Posterior vena cava (tissue), 2 donors: ENCODE results near the gene SRF. TPM values are rescaled to one million over a fixed set of nuclear protein-coding genes. Genes with fewer than 3 reads are reported as not detected.
A peak's percentile ranks its signal among the peaks of the same experiment; 100 is the strongest.
"Not testable (repeated sequence)": the region's sequence is repeated elsewhere in the genome, so short reads cannot be mapped to it uniquely, and the experiment has no call there.

Experiments used
- DNase-seq: peaks from one replicate; pipeline ENCODE4 v3.0.0-alpha.2; 2020; ENCODE audit warnings: low spot score
- intact Hi-C, 2 donors: fragments of 100-400 bp; cut with DNase I; formaldehyde crosslinking; loops; one replicate each; pipeline versions ENCODE4 v1.14.1 to v1.14.2; 2022 to 2023
- long read RNA-seq, 2 donors: library from polyadenylated mRNA; unstranded; transcript quantifications; one replicate each; pipeline ENCODE4 v2.0.0, GENCODE V29; 2020 to 2021
- total RNA-seq, 2 donors: library from RNA; stranded (reverse); fragmentation: NEBNext Ultra II Directional; extraction: Animal tissue kit (Norgen Biotek cat#: 25700); gene quantifications; one replicate each; pipeline ENCODE4 v1.2.1, GENCODE V29; 2021
- donor health status: DM: yes; HTN: yes; CAD: no.
- donor health status: DM: yes; HTN: yes; CAD: no.

The SRF gene
- total RNA-seq, result 10 to 100 TPM; 92.6 to 95.6 TPM
- long read RNA-seq, donor 1, full-length matches to known transcripts, result 16 of 39 reads
- long read RNA-seq, donor 1, partial matches to known transcripts, result 7 of 39 reads
- long read RNA-seq, donor 1, other reads (novel, unspliced or antisense), result 16 of 39 reads
- long read RNA-seq, donor 2, partial matches to known transcripts, result 0 of 19 reads
- long read RNA-seq, donor 2, other reads (novel, unspliced or antisense), result 19 of 19 reads

- intact Hi-C loops, result no loop called here
- peak; percentile 100 for DNase-seq
These were observed at the start of gene SRF for GRCh38 chr6:43170931-43171706. Gene SRF, plus strand, starts transcription at chr6:43171269. Its CDS starts 388 bp downstream, at chr6:43171657.

GRCh38 chr6:43122146-43122545, 48.9 kb upstream of the SRF start:
- intact Hi-C loops, result loop anchor here in 1 of 2 donors (10.0 kb wide), 2 partner anchors 57 to 117 kb away; no protein-coding TSS in a partner anchor
- peak; percentile 62 for DNase-seq

GRCh38 chr6:43123461-43124314, 47.4 kb upstream of the SRF start:
- intact Hi-C loops, result loop anchor here in 1 of 2 donors (1.0 to 10.0 kb wide), 3 partner anchors 23 to 119 kb away; no protein-coding TSS in a partner anchor

GRCh38 chr6:43124481-43124880, 46.6 kb upstream of the SRF start:
- peak; percentile 77 for DNase-seq
- intact Hi-C loops, result loop anchor here in 1 of 2 donors (10.0 kb wide), 2 partner anchors 60 to 120 kb away; no protein-coding TSS in a partner anchor

More at GRCh38 chr6:43123461-43124314, 47.4 kb upstream of the SRF start:
- peak; percentile 73 for DNase-seq

- intact Hi-C loops, result loop anchor here (5.0 to 10.0 kb wide), 3 partner anchors 60 to 223 kb away; no protein-coding TSS in a partner anchor
- peak; percentile 70 for DNase-seq
These were observed 46.0 kb upstream of the SRF start for GRCh38 chr6:43125119-43125518.

GRCh38 chr6:43125555-43125954, 45.5 kb upstream of the SRF start:
- intact Hi-C loops, result loop anchor here (5.0 to 10.0 kb wide), 3 partner anchors 61 to 223 kb away; no protein-coding TSS in a partner anchor

GRCh38 chr6:43127180-43127579, 43.9 kb upstream of the SRF start:
- DNase-seq, result no peak
- intact Hi-C loops, result loop anchor here (5.0 to 10.0 kb wide), 3 partner anchors 62 to 225 kb away; no protein-coding TSS in a partner anchor

More at GRCh38 chr6:43125555-43125954, 45.5 kb upstream of the SRF start:
- no peak for DNase-seq

GRCh38 chr6:43127877-43128276, 43.2 kb upstream of the SRF start:
- intact Hi-C loops, result loop anchor here (5.0 to 10.0 kb wide), 3 partner anchors 63 to 226 kb away; no protein-coding TSS in a partner anchor

GRCh38 chr6:43128926-43129325, 42.1 kb upstream of the SRF start:
- intact Hi-C loops, result loop anchor here (5.0 to 10.0 kb wide), 3 partner anchors 64 to 227 kb away; no protein-coding TSS in a partner anchor
- DNase-seq, result no peak

More at GRCh38 chr6:43127877-43128276, 43.2 kb upstream of the SRF start:
- DNase-seq, result no peak

GRCh38 chr6:43129434-43130194, 41.5 kb upstream of the SRF start:
- intact Hi-C loops, result loop anchor here (5.0 to 10.0 kb wide), 3 partner anchors 65 to 227 kb away; no protein-coding TSS in a partner anchor
- no peak for DNase-seq

GRCh38 chr6:43130429-43130828, 40.6 kb upstream of the SRF start:
- no peak for DNase-seq
- intact Hi-C loops, result no loop called here

GRCh38 chr6:43131379-43131778, 39.7 kb upstream of the SRF start:
- intact Hi-C loops, DNase-seq: not testable (repeated sequence)

- DNase-seq, result no peak
- intact Hi-C loops, result loop anchor here in 1 of 2 donors (1.0 to 5.0 kb wide), 2 partner anchors 237 to 1046 kb away; no protein-coding TSS in a partner anchor
These were observed 32.8 kb upstream of the SRF start for GRCh38 chr6:43138267-43138666.

GRCh38 chr6:43139973-43140372, 31.1 kb upstream of the SRF start:
- DNase-seq, result not testable (repeated sequence)

GRCh38 chr6:43141644-43142043, 29.4 kb upstream of the SRF start:
- DNase-seq, result no peak
- intact Hi-C loops, result loop anchor here in 1 of 2 donors (5.0 kb wide), 1 partner anchor 239 kb away; no protein-coding TSS in a partner anchor

More at GRCh38 chr6:43139973-43140372, 31.1 kb upstream of the SRF start:
- intact Hi-C loops, result loop anchor here (5.0 kb wide), 2 partner anchors 238 to 1048 kb away; no protein-coding TSS in a partner anchor

- DNase-seq, result no peak
- intact Hi-C loops, result loop anchor here in 1 of 2 donors (5.0 kb wide), 1 partner anchor 240 kb away; no protein-coding TSS in a partner anchor
These were observed 29.0 kb upstream of the SRF start for GRCh38 chr6:43142101-43142500.

- DNase-seq, result peak; percentile 95
- intact Hi-C loops, result loop anchor here in 1 of 2 donors (5.0 kb wide), 1 partner anchor 241 kb away; no protein-coding TSS in a partner anchor
These were observed 27.6 kb upstream of the SRF start for GRCh38 chr6:43143235-43144128.
